Fibroblast of peridontal ligament (primary cell): Measurements from ENCODE around the gene APCDD1.
"Not testable (repeated sequence)": the region's sequence is repeated elsewhere in the genome, so short reads cannot be mapped to it uniquely, and the experiment has no call there.

Experiments used
- DNase-seq: peaks from one replicate; pipeline ENCODE4 v3.0.0-alpha.2; 2010; ENCODE audit errors: extremely low read depth

APCDD1 gene

GRCh38 chr18:10462597-10462996 is 8.2 kb downstream of the APCDD1 start:
- no peak for DNase-seq

GRCh38 chr18:10463096-10463495 is 8.7 kb downstream of the APCDD1 start:
- DNase-seq, result no peak

GRCh38 chr18:10463741-10464140 is 9.3 kb downstream of the APCDD1 start:
- DNase-seq, result no peak

- DNase-seq, result not testable (repeated sequence)
Observed at GRCh38 chr18:10464161-10464648, 9.8 kb downstream of the APCDD1 start.

- no peak for DNase-seq
Observed at GRCh38 chr18:10465174-10465939, 10.9 kb downstream of the APCDD1 start.

GRCh38 chr18:10470429-10470828 is 16.0 kb downstream of the APCDD1 start:
- no peak for DNase-seq

- DNase-seq, result no peak
Observed at GRCh38 chr18:10471574-10471973, 17.1 kb downstream of the APCDD1 start.

GRCh38 chr18:10473132-10473531 is 18.7 kb downstream of the APCDD1 start:
- DNase-seq, result no peak

- no peak for DNase-seq
Observed at GRCh38 chr18:10474309-10474708, 19.9 kb downstream of the APCDD1 start.

GRCh38 chr18:10475276-10475653 is 20.8 kb downstream of the APCDD1 start:
- no peak for DNase-seq

GRCh38 chr18:10475654-10476291 is 21.3 kb downstream of the APCDD1 start:
- no peak for DNase-seq

GRCh38 chr18:10476338-10476791 is 21.9 kb downstream of the APCDD1 start:
- DNase-seq, result peak; percentile 65

GRCh38 chr18:10477121-10477862 is 22.9 kb downstream of the APCDD1 start:
- DNase-seq, result no peak

GRCh38 chr18:10477863-10478260 is 23.4 kb downstream of the APCDD1 start:
- DNase-seq, result no peak

GRCh38 chr18:10481831-10482230 is 27.4 kb downstream of the APCDD1 start:
- no peak for DNase-seq

- no peak for DNase-seq
Observed at GRCh38 chr18:10482363-10482984, 28.0 kb downstream of the APCDD1 start.

- DNase-seq, result no peak
Observed at GRCh38 chr18:10482985-10483949, 28.8 kb downstream of the APCDD1 start.

- no peak for DNase-seq
Observed at GRCh38 chr18:10485475-10485874, 31.0 kb downstream of the APCDD1 start.

GRCh38 chr18:10486362-10486761 is 31.9 kb downstream of the APCDD1 start:
- DNase-seq, result no peak

- DNase-seq, result no peak
Observed at GRCh38 chr18:10487154-10487553, 32.7 kb downstream of the APCDD1 start.

GRCh38 chr18:10488017-10488416 is 33.6 kb downstream of the APCDD1 start:
- peak; percentile 5 for DNase-seq
